Gastrocnemius medialis (tissue), 4 donors: ENCODE measurements around the gene EXD3.

ENCODE experiments used
- POLR2A ChIP-seq, 2 donors: fragments of 450-650 bp; IDR thresholded peaks; one replicate each; pipeline ENCODE4 v1.6.1; 2017; ENCODE audit warnings: antibody characterized with exemption in 2 of 2, mild to moderate bottlenecking in 2 of 2, moderate library complexity in 2 of 2
- TF ChIP-seq, protein P1 (sequence below), 5 experiments: fragments of 450-650 bp in 3 of 5; fragments of 200-600 bp in 2 of 5; sonication (generic) in 2 of 5; IDR thresholded peaks in 4 of 5; conservative IDR thresholded peaks in 1 of 5; 1 replicate in 4 of 5; 2 replicates in 1 of 5; pipeline ENCODE4 v1.5.1; 2016 to 2019; ENCODE audit warnings: antibody characterized with exemption in 5 of 5, mild to moderate bottlenecking in 3 of 5, moderate library complexity in 3 of 5

DNA sequence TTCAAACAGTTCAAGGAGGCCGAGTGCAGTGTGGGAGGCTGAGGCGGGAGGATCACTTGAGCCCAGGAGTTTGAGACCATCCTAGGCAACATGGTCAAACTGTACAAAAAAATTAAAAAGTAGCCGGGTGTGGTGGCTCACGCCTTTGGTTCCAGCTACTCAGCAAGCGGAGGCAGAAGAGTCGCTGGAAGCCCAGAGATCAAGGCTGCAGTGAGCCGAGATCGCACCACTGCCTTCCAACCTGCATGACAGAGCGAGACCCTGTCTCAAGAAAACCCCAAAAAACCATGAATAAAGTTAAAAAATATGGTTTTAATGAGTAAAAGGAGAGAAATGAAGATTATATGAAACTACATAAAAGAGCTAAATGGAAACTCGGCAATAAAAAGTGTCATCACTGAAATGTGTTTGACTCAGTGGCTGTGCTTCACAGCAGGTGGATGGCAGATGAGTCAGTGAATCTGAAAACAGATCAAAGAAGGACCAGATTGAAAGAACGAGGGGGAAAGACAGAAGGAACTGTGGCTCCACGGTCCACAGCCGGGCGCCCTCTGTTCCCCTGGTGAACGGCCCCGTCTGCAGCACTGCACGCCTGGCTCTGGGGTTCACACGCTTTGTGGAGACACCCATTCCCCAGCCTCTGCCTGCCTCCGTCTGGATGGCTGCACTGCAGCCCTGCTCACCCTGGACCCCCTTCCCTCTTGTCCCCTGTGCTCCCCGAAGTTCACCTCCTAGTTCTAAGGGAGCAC lies 25.1 kb downstream of the EXD3 start:
- no peak for TF ChIP-seq POLR2A (IDR thresholded peaks at IDR 0.05)
- TF ChIP-seq, protein P1, sequence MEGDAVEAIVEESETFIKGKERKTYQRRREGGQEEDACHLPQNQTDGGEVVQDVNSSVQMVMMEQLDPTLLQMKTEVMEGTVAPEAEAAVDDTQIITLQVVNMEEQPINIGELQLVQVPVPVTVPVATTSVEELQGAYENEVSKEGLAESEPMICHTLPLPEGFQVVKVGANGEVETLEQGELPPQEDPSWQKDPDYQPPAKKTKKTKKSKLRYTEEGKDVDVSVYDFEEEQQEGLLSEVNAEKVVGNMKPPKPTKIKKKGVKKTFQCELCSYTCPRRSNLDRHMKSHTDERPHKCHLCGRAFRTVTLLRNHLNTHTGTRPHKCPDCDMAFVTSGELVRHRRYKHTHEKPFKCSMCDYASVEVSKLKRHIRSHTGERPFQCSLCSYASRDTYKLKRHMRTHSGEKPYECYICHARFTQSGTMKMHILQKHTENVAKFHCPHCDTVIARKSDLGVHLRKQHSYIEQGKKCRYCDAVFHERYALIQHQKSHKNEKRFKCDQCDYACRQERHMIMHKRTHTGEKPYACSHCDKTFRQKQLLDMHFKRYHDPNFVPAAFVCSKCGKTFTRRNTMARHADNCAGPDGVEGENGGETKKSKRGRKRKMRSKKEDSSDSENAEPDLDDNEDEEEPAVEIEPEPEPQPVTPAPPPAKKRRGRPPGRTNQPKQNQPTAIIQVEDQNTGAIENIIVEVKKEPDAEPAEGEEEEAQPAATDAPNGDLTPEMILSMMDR (IDR thresholded peaks at IDR 0.05 in 4 of 5, conservative IDR thresholded peaks at IDR 0.05 in 1 of 5), result no peak
